HTR-8/SVneo (cell line): ENCODE results near the gene NFKB1.
"Not testable (repeated sequence)": the region's sequence is repeated elsewhere in the genome, so short reads cannot be mapped to it uniquely, and the experiment has no call there.

ENCODE experiments used
- DNase-seq: peaks from one replicate; pipeline ENCODE4 v3.0.0; 2011; ENCODE audit warnings: low spot score, mixed read lengths; ENCODE audit not compliant: insufficient read length
- FAIRE-seq: peaks from 2 replicates; lab custom pipeline; 2011; peaks lifted over from hg19 to GRCh38; lab: Jason Lieb, UNC

The NFKB1 gene

DNA sequence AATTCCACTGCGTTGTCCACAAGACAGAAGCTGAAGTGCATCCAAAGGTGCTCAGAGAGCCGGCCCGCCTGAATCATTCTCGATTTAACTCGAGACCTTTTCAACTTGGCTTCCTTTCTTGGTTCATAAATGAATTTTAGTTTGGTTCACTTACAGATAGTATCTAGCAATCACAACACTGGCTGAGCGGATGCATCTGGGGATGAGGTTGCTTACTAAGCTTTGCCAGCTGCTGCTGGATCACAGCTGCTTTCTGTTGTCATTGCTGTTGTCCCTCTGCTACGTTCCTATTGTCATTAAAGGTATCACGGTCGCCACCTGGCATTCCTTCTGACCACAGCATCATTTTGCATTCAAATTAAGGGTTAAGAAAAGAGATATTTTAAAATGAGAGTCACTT, 115.5 kb downstream of the NFKB1 start:
- no peak for FAIRE-seq
- no peak for DNase-seq

- not testable (repeated sequence) for DNase-seq, FAIRE-seq
Observed at GRCh38 chr4:102619021-102619420, 117.9 kb downstream of the NFKB1 start.

GRCh38 chr4:102619776-102620631, 118.8 kb downstream of the NFKB1 start:
- FAIRE-seq, DNase-seq: not testable (repeated sequence)

GRCh38 chr4:102620697-102621497, 119.7 kb downstream of the NFKB1 start:
- FAIRE-seq (no peak), DNase-seq (peak; percentile 48)

GRCh38 chr4:102623622-102624021, 122.5 kb downstream of the NFKB1 start:
- FAIRE-seq (no peak), DNase-seq (peak; percentile 39)

DNA sequence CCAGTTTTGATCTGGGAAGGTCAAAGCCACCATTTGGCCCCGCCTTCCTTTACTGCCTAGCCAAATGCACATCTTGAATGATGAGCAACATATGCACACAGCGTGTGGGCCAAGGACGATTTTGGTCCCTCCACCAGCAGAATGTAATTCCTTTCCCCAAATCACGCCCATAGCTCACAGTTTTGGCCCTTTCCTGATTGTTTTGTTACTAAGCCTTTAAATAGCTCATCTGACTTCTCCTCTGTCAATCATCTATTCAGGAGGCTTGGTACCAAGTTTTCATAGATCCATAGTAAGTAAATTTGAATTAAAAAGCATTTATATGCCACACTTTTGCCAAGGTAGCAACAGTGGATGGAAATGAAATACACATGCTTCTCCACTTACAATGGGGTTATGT, 123.3 kb downstream of the NFKB1 start:
- DNase-seq (no peak), FAIRE-seq (no peak)

GRCh38 chr4:102625232-102625930, 124.2 kb downstream of the NFKB1 start:
- FAIRE-seq (no peak), DNase-seq (no peak)

DNA sequence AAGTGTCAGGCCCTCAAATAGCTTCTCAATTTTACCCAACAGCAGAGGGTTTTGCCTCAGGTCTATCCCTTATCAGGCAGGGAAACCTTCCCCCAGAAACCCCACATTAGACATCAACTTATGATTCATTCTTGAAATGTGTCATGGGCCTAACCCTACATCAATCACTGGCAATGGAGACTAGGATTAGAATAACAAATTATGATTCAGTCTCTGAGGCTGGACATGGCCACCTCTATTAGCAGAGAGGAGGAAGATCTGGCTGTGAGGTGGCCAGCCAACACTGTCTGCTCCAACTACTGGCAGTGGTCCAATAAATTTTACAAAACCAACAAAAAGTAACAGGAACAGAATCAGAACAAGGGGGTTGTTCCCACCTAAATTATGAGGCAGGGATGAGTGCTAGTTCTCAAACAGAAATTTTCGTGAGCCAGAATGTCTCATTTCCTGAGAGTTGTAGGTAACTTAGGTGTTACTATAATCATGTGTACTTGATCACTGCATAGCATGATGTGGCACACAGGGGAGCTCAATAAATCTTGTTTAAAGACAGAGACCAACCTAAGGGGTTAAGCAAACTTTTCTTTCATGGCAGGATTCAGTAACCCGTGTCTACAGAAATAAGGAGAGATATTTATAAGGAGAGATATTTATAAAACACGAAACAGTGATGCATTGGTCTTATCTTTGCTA, 126.8 kb downstream of the NFKB1 start:
- FAIRE-seq (no peak), DNase-seq (no peak)

DNA sequence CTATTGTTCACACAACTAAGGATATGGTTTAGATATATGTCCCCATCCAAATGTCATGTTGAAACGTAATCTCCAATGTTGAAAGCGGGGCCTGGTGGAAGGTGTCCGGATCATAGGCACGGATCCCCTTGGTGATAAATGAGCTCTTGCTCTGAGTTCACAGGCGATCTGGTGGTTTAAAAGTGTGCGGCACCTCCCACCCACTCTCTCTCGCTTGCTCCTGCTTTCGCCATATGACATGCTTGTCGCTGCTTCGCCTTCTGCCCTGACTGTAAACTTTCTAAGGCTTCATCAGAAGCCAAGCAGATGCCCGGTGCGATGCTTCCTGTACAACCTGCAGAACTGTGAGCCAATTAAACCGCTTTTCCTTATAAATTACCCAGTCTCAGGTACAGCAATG, 128.5 kb downstream of the NFKB1 start:
- FAIRE-seq (no peak), DNase-seq (no peak)

- FAIRE-seq = no peak
- no peak for DNase-seq
Observed at GRCh38 chr4:102631616-102632015, 130.5 kb downstream of the NFKB1 start.

GRCh38 chr4:102632241-102633065, 131.3 kb downstream of the NFKB1 start:
- no peak for FAIRE-seq
- DNase-seq = no peak

DNA sequence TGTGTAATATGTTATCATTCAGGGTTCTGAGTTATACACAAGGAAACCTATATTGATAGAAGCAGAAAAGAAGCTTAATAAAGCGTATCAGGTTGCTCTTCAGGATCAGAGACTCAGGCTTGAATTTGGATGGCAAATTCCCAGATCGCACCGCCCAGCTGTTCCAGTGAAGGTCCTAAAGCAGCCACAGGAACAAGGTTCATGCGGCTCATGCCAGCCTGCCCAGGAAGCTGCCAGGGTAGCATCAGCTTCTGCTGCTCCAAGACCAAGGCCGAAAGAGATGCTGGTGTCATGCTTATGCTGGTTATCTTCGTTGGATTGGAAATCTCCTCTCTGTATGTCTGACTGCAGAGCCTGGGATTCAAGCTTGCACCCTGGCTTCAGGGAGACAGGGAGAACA, 131.9 kb downstream of the NFKB1 start:
- FAIRE-seq (no peak), DNase-seq (no peak)

- no peak for FAIRE-seq
- no peak for DNase-seq
Observed at GRCh38 chr4:102637391-102637790, 136.2 kb downstream of the NFKB1 start.

DNA sequence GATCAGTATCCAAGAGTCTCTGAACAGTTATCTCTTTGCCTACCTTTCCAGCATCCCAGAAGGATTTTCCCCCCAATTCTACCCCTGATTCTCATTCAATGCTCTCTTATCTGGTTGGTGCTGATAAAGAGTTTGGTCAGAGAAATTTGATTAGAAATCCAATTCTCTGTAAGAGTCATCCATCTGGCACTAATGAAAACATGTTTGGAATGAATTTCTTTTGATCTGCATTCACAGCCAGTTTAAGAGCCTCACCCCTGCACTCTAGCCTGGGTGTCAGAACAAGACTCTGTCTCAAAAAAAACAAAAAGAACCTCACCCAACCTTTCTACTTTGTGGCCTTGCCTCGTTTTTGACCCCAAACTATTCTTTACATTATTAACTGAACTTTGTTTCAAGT, 137.5 kb downstream of the NFKB1 start:
- no peak for DNase-seq
- no peak for FAIRE-seq

DNA sequence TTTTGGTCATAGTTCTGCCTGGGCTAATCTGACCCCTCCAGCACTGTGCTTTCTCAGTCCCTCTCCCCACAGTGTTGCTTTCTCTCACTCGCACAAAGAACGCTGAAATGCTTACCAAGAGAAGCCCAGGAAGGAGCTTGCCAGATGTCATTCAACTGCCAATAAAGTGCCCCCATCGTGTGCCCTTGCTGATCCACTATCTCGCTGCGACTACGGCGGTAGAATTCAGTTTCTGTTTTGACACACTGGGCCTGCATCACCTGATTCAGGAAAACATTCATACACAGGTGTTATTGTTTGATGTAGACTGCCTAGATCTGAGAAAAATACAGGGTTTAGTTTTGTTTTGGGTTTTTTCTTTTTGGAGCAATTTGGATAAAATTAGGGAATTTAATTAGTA, 138.4 kb downstream of the NFKB1 start:
- DNase-seq (no peak), FAIRE-seq (no peak)

GRCh38 chr4:102640669-102641068, 139.5 kb downstream of the NFKB1 start:
- FAIRE-seq = no peak
- peak; percentile 23 for DNase-seq

DNA sequence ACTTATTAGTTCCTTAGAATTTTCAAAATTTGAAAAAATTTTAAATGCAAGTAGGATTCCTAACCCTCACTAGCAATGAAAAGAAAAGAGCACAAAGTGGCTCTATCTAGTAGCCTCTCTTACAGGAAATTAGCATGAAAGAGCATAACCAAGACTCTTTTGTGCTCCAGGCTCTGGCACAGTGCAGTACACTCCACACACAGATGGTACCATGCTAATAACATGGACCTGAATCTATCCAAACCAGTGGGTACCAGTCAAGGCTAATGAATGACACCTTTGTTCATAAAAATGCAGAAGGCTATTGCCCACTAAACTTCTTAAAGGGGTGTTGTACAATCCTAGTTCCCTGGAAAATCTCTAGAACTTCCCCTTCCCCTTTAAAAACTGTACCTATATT, 140.6 kb downstream of the NFKB1 start:
- DNase-seq (no peak), FAIRE-seq (no peak)

DNA sequence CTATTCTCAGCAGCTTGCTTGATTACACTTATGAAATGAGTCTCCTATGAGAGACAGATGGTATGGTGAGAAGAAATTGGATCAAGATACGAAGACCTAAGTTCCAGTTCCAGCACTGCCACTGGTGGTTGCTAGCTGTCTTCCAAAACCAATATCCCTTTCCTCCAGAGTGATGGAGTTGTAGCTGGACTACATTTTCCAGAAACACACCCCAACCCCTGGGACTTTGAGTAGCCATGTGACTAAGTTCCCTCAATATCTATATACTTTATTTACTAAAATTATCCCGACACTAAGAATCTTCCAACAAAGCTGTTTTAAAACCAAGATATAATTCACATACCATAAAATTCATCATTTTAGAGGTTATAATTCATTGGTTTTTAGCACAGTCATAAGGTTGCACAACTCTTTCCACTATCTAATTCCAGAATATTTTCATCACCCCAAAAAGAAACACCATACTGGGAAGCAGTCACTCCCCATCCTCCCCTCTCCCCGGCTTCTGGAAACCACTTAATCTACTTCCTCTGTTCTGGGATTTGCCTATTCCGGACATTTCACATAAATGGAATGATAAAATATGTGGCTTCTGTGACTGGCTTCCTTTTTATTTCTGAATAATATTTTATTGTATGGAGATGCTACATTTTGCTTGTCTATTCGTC, 141.6 kb downstream of the NFKB1 start:
- FAIRE-seq (no peak), DNase-seq (no peak)

- FAIRE-seq (no peak), DNase-seq (no peak)
Observed at GRCh38 chr4:102647117-102647516, 146.0 kb downstream of the NFKB1 start.
